Measurements from ENCODE around the gene HES3. TPM values are rescaled to one million over a fixed set of nuclear protein-coding genes. Genes with fewer than 3 reads are reported as not detected.

The HES3 gene
- total and polyA plus RNA-seq, 2 of the 4 experiments (the other 2 are of a cell fraction), result not detected

DNA sequence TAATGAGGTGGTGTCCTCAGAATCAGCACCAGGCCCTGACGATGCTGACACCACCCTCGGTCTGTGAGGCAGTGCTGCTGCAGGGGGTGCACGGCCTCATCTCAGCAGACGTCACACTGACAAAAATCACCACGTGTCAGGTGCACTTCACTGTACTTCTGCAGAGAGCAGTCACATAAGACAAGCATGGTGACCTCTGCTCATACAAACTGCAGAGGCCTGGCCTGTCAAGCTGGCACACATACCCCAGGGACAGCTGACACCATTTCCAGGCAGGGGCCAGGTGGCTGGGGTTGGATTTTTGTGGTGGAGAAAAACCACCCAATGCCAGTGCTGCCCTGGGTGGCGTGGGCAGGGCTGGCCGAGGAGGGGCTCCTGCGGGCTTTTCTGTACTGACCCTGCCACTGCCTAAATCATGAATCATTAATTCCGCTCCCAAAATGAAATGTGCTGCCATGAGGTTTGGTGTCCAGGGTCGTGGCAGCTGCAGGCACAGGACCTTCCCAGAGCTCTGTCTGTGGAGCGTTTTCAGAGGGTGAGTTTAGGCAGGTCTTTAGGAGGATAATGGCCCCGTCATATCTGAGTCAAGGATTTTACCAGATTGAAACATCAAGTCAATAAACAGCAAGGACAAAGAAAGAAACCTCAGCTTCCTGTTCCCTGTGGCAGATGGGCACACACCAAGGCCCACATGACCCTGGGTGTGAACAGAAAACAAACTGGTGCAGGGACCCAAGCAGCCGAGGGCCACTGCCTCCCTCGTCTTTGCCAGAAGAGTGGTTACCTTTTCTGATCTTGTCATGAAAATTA is 50.3 kb downstream of the HES3 start (continued):
- TF ChIP-seq MAFK (IDR thresholded peaks at IDR 0.05; ENCODE audit: low read depth, low read length), result no peak

- Histone ChIP-seq H4K8ac (ENCODE audit: low read depth in 2 of 2, low read length in 2 of 2) (no peak overlapping the region), H3K79me1 (ENCODE audit: low read depth in 1 of 2, low read length in 2 of 2) (peaks cover 2 to 10% of the 10 kb centered on the region in 2 experiments; a peak in 2 of 4 replicates), H3K27me3 (ENCODE audit: control insufficient read depth, insufficient read depth, low read length) (no peaks in the 10 kb centered on the region), H4K91ac (ENCODE audit: insufficient read depth, low read depth, low read length) (no peak overlapping the region), H3K4ac (ENCODE audit: low read depth, low read length) (no peak overlapping the region), H3K9ac (ENCODE audit: low read depth, low read length) (no peak overlapping the region), H2BK5ac (ENCODE audit: low read depth, low read length, poor library complexity, severe bottlenecking) (no peak overlapping the region), H3K4me1 (ENCODE audit: control insufficient read depth, insufficient read depth, low read length) (no peaks in the 10 kb centered on the region), H3K18ac (ENCODE audit: low read depth, low read length) (no peak overlapping the region), H3K14ac (replicated peaks; ENCODE audit: low read depth, low read length) (no peak overlapping the region), H4K20me1 (ENCODE audit: insufficient read depth, low read length) (no peaks in the 10 kb centered on the region), H4K5ac (ENCODE audit: low read depth, low read length) (no peak overlapping the region), H2BK120ac (ENCODE audit: low read depth, low read length) (no peak overlapping the region), H2BK15ac (ENCODE audit: low read depth, low read length) (no peak overlapping the region), H3K9me1 (ENCODE audit: insufficient read depth, low read length) (peaks cover 5% of the 10 kb centered on the region; the same call in 1 of the 2 replicates), H3K23ac (ENCODE audit: low read depth, low read length) (no peak overlapping the region), H3K56ac (ENCODE audit: extremely low read depth, insufficient read depth, low read length) (no peak overlapping the region), H3K4me2 (ENCODE audit: low read depth, low read length) (no peak overlapping the region), H3K9me3 (ENCODE audit: control insufficient read depth, insufficient read depth, low read length) (no peaks in the 10 kb centered on the region), H2AK9ac (replicated peaks; ENCODE audit: low read depth, low read length, poor library complexity) (no peak overlapping the region), H2AFZ (replicated peaks; ENCODE audit: low read length, poor library complexity) (no peak overlapping the region), H2BK20ac (ENCODE audit: low read depth, low read length) (no peak overlapping the region), H3K36me3 (ENCODE audit: control insufficient read depth, insufficient read depth, low read length) (peaks cover 2% of the 10 kb centered on the region; the same call in 1 of the 2 replicates), H2AK5ac (ENCODE audit: low read depth, low read length) (no peak overlapping the region), H3K4me3 (ENCODE audit: insufficient read depth, low read depth, low read length) (no peak overlapping the region), H3K27ac (ENCODE audit: insufficient read depth, low read length) (no peak overlapping the region)
- ChIA-PET CTCF (interaction anchor here (1.1 kb wide), 1 partner anchor 19 kb away, joined by 3 read pairs; no protein-coding TSS in a partner anchor), POLR2A (ENCODE audit: unreplicated experiment) (no interaction called here)
- ATAC-seq (ENCODE audit: low read depth) (no peak), DNase-seq (no peak)
- no TSS peak for BruUV-seq (replicated peaks)
- TF ChIP-seq POLR2A (IDR thresholded peaks at IDR 0.05; ENCODE audit: low read depth, low read length), result no peak
- TF ChIP-seq CEBPB (IDR thresholded peaks at IDR 0.05; ENCODE audit: low read depth, low read length), result 0 out of 2 replicates have a peak, but pooled peaks have one; percentile 42
- in situ Hi-C loops (cut with MboI; ENCODE audit: low sequenced_read_pairs), result no loop called here
- dilution Hi-C loops (cut with HindIII; ENCODE audit: low sequenced_read_pairs, unreplicated experiment), result no loop called here
- 85% methylated on average over 7 of the region's 23 CpGs; no CpG with 5 or more reads in 1 of the 2 experiments for WGBS, 2 experiments (ENCODE audit: extremely low coverage in 2 of 2, insufficient read length in 1 of 2)
- intact Hi-C loops (cut with micrococcal nuclease), result no loop called here
These were observed 51.0 kb downstream of the HES3 start for GRCh38 chr1:6294890-6295556.

Other genes with a start within 250 kb of the HES3 start
- gene KCNAB2, start 198.3 kb upstream of the HES3 start, total RNA-seq (2012; rRNA removed), result 1.1 and 1.3 TPM in 2 replicates
- gene KCNAB2, start 198.3 kb upstream of the HES3 start, polyA plus RNA-seq (2012; rRNA removed), result 4.2 and 4.7 TPM in 2 replicates
- under 0.01 TPM in 1 of 2 replicates, not detected in the other for gene CHD5, start 63.9 kb upstream of the HES3 start, total RNA-seq (2012; rRNA removed)
- 0.06 and 0.09 TPM in 2 replicates for gene CHD5, start 63.9 kb upstream of the HES3 start, polyA plus RNA-seq (2012; rRNA removed)
- 26.2 and 71.9 TPM in 2 replicates for gene RPL22, start 44.6 kb upstream of the HES3 start, total RNA-seq (2012; rRNA removed)
- gene RPL22, start 44.6 kb upstream of the HES3 start, polyA plus RNA-seq (2012; rRNA removed), result 131 and 154 TPM in 2 replicates
- 2.7 and 3.9 TPM in 2 replicates for gene RNF207, start 38.1 kb upstream of the HES3 start, total RNA-seq (2012; rRNA removed)
- 17.2 and 42.9 TPM in 2 replicates for gene RNF207, start 38.1 kb upstream of the HES3 start, polyA plus RNA-seq (2012; rRNA removed)
- 53.9 and 61.7 TPM in 2 replicates for gene ICMT, start 8.2 kb upstream of the HES3 start, total RNA-seq (2012; rRNA removed)
- gene ICMT, start 8.2 kb upstream of the HES3 start, polyA plus RNA-seq (2012; rRNA removed), result 36.4 and 37.2 TPM in 2 replicates
- gene GPR153, start 16.9 kb downstream of the HES3 start, total RNA-seq (2012; rRNA removed), result 1.7 and 1.8 TPM in 2 replicates
- 5.2 and 6.5 TPM in 2 replicates for gene GPR153, start 16.9 kb downstream of the HES3 start, polyA plus RNA-seq (2012; rRNA removed)
- 48.9 and 51.6 TPM in 2 replicates for gene ACOT7, start 149.6 kb downstream of the HES3 start, total RNA-seq (2012; rRNA removed)
- 242 and 271 TPM in 2 replicates for gene ACOT7, start 149.6 kb downstream of the HES3 start, polyA plus RNA-seq (2012; rRNA removed)
- gene HES2, start 175.7 kb downstream of the HES3 start, total RNA-seq (2012; rRNA removed), result not detected in 2 replicates
- gene HES2, start 175.7 kb downstream of the HES3 start, polyA plus RNA-seq (2012; rRNA removed), result not detected in 2 replicates
- gene ESPN, start 180.6 kb downstream of the HES3 start, total RNA-seq (2012; rRNA removed), result under 0.01 TPM in 1 of 2 replicates, not detected in the other
- gene ESPN, start 180.6 kb downstream of the HES3 start, polyA plus RNA-seq (2012; rRNA removed), result 0.02 and 0.03 TPM in 2 replicates
- gene TNFRSF25, start 222.0 kb downstream of the HES3 start, total RNA-seq (2012; rRNA removed), result 0.83 and 1.3 TPM in 2 replicates
- gene TNFRSF25, start 222.0 kb downstream of the HES3 start, polyA plus RNA-seq (2012; rRNA removed), result 11.2 and 14.5 TPM in 2 replicates
- gene PLEKHG5, start 247.5 kb downstream of the HES3 start, total RNA-seq (2012; rRNA removed), result 4.8 and 5.0 TPM in 2 replicates
- 11.6 and 13.7 TPM in 2 replicates for gene PLEKHG5, start 247.5 kb downstream of the HES3 start, polyA plus RNA-seq (2012; rRNA removed)

All from IMR-90 (cell line).